GM12878 (cell line): Measurements from ENCODE around the gene ANO2. TPM values are rescaled to one million over a fixed set of nuclear protein-coding genes. Genes with fewer than 3 reads are reported as not detected.

Source experiments
- ATAC-seq: fragments of 200-7000 bp; cut with Tn5 transposase; 3 replicates; pipeline ENCODE4 v1.9.1; 2020; ENCODE audit warnings: mild to moderate bottlenecking, moderate library complexity
- BruUV-seq: library from RNA; stranded (reverse); fragments of 400-500 nt; replicated peaks from 2 replicates; lab custom pipeline; 2021; lab: Mats Ljungman, UMichigan
- CTCF ChIA-PET: fragments of 300-600 bp; sonication (Branson Sonifier 250); formaldehyde crosslinking; extraction: SDS; loops from one replicate; lab custom pipeline; 2021; ENCODE audit warnings: inconsistent platforms; lab: Yijun Ruan, JAX
- POLR2A ChIA-PET: fragments of 350-600 bp; formaldehyde crosslinking; extraction: SDS; loops from one replicate; lab custom pipeline; 2021; ENCODE audit warnings: inconsistent platforms; lab: Charles Lee
- RAD21 ChIA-PET: fragments of 300-600 bp; sonication (Branson Sonifier 250); formaldehyde crosslinking; loops from one replicate; lab custom pipeline; 2023; ENCODE audit warnings: antibody characterized with exemption; ENCODE audit not compliant: unreplicated experiment; lab: Charles Lee
- SMC1A ChIA-PET: fragments of 300-600 bp; sonication (Branson Sonifier 250); formaldehyde crosslinking; loops from one replicate; lab custom pipeline; 2023; ENCODE audit not compliant: unreplicated experiment, uncharacterized antibody; lab: Charles Lee
- DNase-seq: peaks from one replicate; pipeline ENCODE4 v3.0.0-alpha.2; 2011; ENCODE audit warnings: low read depth, low spot score
- FAIRE-seq: peaks from 3 replicates; lab custom pipeline; 2011; peaks lifted over from hg19 to GRCh38; lab: Jason Lieb, UNC
- H2AFZ ChIP-seq: 2 replicates; pipeline ENCODE4 v1.6.0; 2011; ENCODE audit warnings: low read depth, low read length, control low read depth; ENCODE audit not compliant: control insufficient read depth
- H3K27ac ChIP-seq: 2 replicates; pipeline ENCODE4 v1.5.1; 2011; ENCODE audit warnings: control low read depth; ENCODE audit not compliant: control insufficient read depth, insufficient read depth
- H3K27me3 ChIP-seq, 2 experiments: replicated peaks in 1 of 2; 2 replicates each; pipeline versions ENCODE4 v1.6.0 to v1.6.1; 2011; ENCODE audit warnings: low read length in 1 of 2; ENCODE audit not compliant: control insufficient read depth in 2 of 2, insufficient read depth in 2 of 2
- H3K36me3 ChIP-seq, 2 experiments: 2 replicates each; pipeline ENCODE4 v1.5.1; 2011; ENCODE audit warnings: low read length in 1 of 2; ENCODE audit not compliant: control insufficient read depth in 2 of 2, insufficient read depth in 2 of 2
- H3K4me1 ChIP-seq: 2 replicates; pipeline ENCODE4 v1.6.1; 2011; ENCODE audit warnings: mild to moderate bottlenecking, low read length, moderate library complexity, mixed read lengths; ENCODE audit not compliant: control insufficient read depth, insufficient read depth
- H3K4me2 ChIP-seq: 2 replicates; pipeline ENCODE4 v1.6.0; 2011; ENCODE audit warnings: control low read depth; ENCODE audit not compliant: control insufficient read depth, insufficient read depth
- H3K4me3 ChIP-seq: fragments of 200-600 bp; sonication (generic); 2 replicates; pipeline ENCODE4 v1.5.1; 2016
- H3K79me2 ChIP-seq: 2 replicates; pipeline ENCODE4 v1.6.0; 2011; ENCODE audit warnings: low read length; ENCODE audit not compliant: control insufficient read depth, insufficient read depth
- H3K9ac ChIP-seq: 2 replicates; pipeline ENCODE4 v1.8.0; 2011; ENCODE audit warnings: low read length, control low read depth, mixed read lengths; ENCODE audit not compliant: control insufficient read depth, insufficient read depth
- H3K9me3 ChIP-seq: replicated peaks from 3 replicates; pipeline ENCODE4 v1.5.1; 2011; ENCODE audit warnings: mild to moderate bottlenecking, low read length; ENCODE audit not compliant: control insufficient read depth, insufficient read depth
- H4K20me1 ChIP-seq: 2 replicates; pipeline ENCODE4 v1.6.0; 2011; ENCODE audit not compliant: control insufficient read depth, insufficient read depth
- HDAC6 ChIP-seq: fragments of 200-600 bp; sonication (generic); IDR thresholded peaks from one replicate; pipeline ENCODE4 v1.8.0; 2017; ENCODE audit warnings: antibody characterized with exemption; ENCODE audit not compliant: unreplicated experiment
- PKNOX1 ChIP-seq: fragments of 450-650 bp; IDR thresholded peaks from 2 replicates; pipeline ENCODE4 v1.6.1; 2016; ENCODE audit warnings: mild to moderate bottlenecking
- POLR2AphosphoS2 ChIP-seq: IDR thresholded peaks from 2 replicates; pipeline ENCODE4 v1.6.1; 2011; ENCODE audit warnings: low read depth, mild to moderate bottlenecking, low read length, improper control_type of control experiment, moderate library complexity
- RELA ChIP-seq: fragments of 450-650 bp; IDR thresholded peaks from 2 replicates; pipeline ENCODE4 v1.8.0; 2014; ENCODE audit warnings: borderline replicate concordance; ENCODE audit not compliant: partially characterized antibody
- SPI1 ChIP-seq: IDR thresholded peaks from 2 replicates; pipeline ENCODE4 v1.6.1; 2011; ENCODE audit warnings: low read depth, mild to moderate bottlenecking, low read length, moderate library complexity, borderline replicate concordance; ENCODE audit not compliant: insufficient read depth
- ZNF592 ChIP-seq: fragments of 450-650 bp; IDR thresholded peaks from 2 replicates; pipeline ENCODE4 v1.6.1; 2017; ENCODE audit warnings: mild to moderate bottlenecking, moderate library complexity
- ZNF622 ChIP-seq: fragments of 450-650 bp; IDR thresholded peaks from 2 replicates; pipeline ENCODE4 v1.6.1; 2017; ENCODE audit warnings: mild to moderate bottlenecking, inconsistent platforms
- WGBS: methylation state at CpG from one replicate; pipeline ENCODE4 v1.1.6; 2016; ENCODE audit warnings: low lambda C conversion rate; ENCODE audit not compliant: insufficient replicate concordance, insufficient coverage; ENCODE audit errors: missing lambda C conversion rate; 5-methylcytosine and 5-hydroxymethylcytosine counted together
- in situ Hi-C: fragments of 300-500 bp; cut with MboI; formaldehyde crosslinking; loops from 9 replicates; pipeline ENCODE4 v1.14.3; 2018; ENCODE audit warnings: mixed read lengths
- intact Hi-C: fragments of 100-400 bp; cut with micrococcal nuclease; formaldehyde crosslinking; loops from one replicate; pipeline ENCODE4 v1.14.2; 2022; ENCODE audit not compliant: unreplicated experiment
- polyA plus RNA-seq, 11 experiments: library from polyadenylated mRNA; depleted of rRNA in 4 of 11; unstranded in 6 of 11; stranded (reverse) in 5 of 11; fragments of >200 nt; fragmentation: Nextera tagmentation in 4 of 11; fragmentation: Illumina TruSeq in 1 of 11; extraction: Ambion mirVana in 4 of 11; extraction: Trizol in 1 of 11; gene quantifications; 1 replicate in 1 of 11; 2 replicates in 10 of 11; pipeline versions ENCODE4 v1.2.1 to v1.2.3, GENCODE V29; 2011 to 2016; ENCODE audit warnings: inconsistent platforms in 2 of 11, missing spikeins in 2 of 11, low read depth in 1 of 11
- total RNA-seq, 4 experiments: library from RNA; depleted of rRNA in 3 of 4; stranded (reverse); fragments of >200 nt in 3 of 4; fragmentation: Illumina TruSeq in 1 of 4; extraction: Trizol in 1 of 4; gene quantifications; 2 replicates each; pipeline versions ENCODE4 v1.2.1 to v1.2.3, GENCODE V29; 2013 to 2021

The ANO2 gene
- total and polyA plus RNA-seq, 10 of the 15 experiments (the other 5 are each of a cell fraction or from before 2014, with no cell fraction given) = not detected

GRCh38 chr12:5688226-5688625 is 256.8 kb downstream of the ANO2 start (continued):
- no peak for TF ChIP-seq ZNF592

GRCh38 chr12:5685935-5686334 is 259.1 kb downstream of the ANO2 start:
- 18% methylated on average over 3 of the region's 3 CpGs for WGBS
- in situ Hi-C loops = no loop called here
- intact Hi-C loops = no loop called here
- TF ChIP-seq PKNOX1 (peak; percentile 39), RELA (peak; percentile 51), HDAC6 (no peak), ZNF622 (no peak), SPI1 (peak; percentile 18; the same call in 1 of the 2 replicates), POLR2AphosphoS2 (no peak)
- CTCF ChIA-PET = no interaction called here
- no TSS peak for BruUV-seq
- H3K27ac ChIP-seq = no peak overlapping the region
- POLR2A ChIA-PET = interaction anchor here (0.6 kb wide), 1 partner anchor 1416 kb away, joined by 4 read pairs; no protein-coding TSS in a partner anchor
- H3K9me3 ChIP-seq = no peaks in the 10 kb centered on the region
- DNase-seq (no peak), FAIRE-seq (no peak), ATAC-seq (peak; percentile 82)
- H4K20me1 ChIP-seq = no peaks in the 10 kb centered on the region
- no peak overlapping the region for H3K9ac ChIP-seq
- no peaks in the 10 kb centered on the region; the same call in 1 of the 2 replicates for H3K4me1 ChIP-seq
- RAD21 ChIA-PET = no interaction called here
- SMC1A ChIA-PET = no interaction called here
- no peak overlapping the region for H3K4me2 ChIP-seq
- no peak overlapping the region for H2AFZ ChIP-seq
- H3K36me3 ChIP-seq = no peaks in the 10 kb centered on the region
- H3K4me3 ChIP-seq = no peak overlapping the region
- no peaks in the 10 kb centered on the region for H3K79me2 ChIP-seq
- H3K27me3 ChIP-seq = no peaks in the 10 kb centered on the region
